ENCODE measurements around the gene ADAM23.
A peak's percentile ranks its signal among the peaks of the same experiment; 100 is the strongest.

Gene ADAM23

GRCh38 chr2:206512999-206513398 is 69.7 kb downstream of the ADAM23 start:
- no peak for DNase-seq

GRCh38 chr2:206515580-206515979 is 72.2 kb downstream of the ADAM23 start:
- DNase-seq: no peak

- no peak for DNase-seq
These were observed 75.7 kb downstream of the ADAM23 start for GRCh38 chr2:206518997-206519396.

GRCh38 chr2:206520450-206520849 is 77.1 kb downstream of the ADAM23 start:
- no peak for DNase-seq

DNA sequence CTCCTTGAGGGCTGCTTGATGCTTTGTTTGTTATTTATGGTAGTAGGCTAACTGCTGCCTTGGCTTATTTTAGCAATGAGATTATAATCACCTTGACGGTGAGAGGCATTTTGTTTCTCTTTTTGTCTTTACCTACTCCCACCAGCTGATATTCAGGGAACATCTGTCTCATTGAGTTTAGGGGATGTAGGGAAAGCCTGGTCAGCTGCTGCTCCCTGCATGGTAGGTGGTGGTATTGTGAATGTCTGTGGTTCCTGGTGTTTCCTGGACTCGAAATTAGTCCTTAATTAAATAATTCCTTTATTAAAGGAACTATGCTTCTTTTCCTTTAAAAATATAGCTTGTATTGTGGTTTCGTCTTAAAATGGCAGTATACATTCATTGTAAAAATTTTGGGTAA is 77.8 kb downstream of the ADAM23 start:
- DNase-seq: no peak

GRCh38 chr2:206521612-206522011 is 78.3 kb downstream of the ADAM23 start:
- no peak for DNase-seq

GRCh38 chr2:206526416-206526815 is 83.1 kb downstream of the ADAM23 start:
- DNase-seq: no peak

- DNase-seq: no peak
These were observed 83.8 kb downstream of the ADAM23 start for GRCh38 chr2:206527153-206527552.

DNA sequence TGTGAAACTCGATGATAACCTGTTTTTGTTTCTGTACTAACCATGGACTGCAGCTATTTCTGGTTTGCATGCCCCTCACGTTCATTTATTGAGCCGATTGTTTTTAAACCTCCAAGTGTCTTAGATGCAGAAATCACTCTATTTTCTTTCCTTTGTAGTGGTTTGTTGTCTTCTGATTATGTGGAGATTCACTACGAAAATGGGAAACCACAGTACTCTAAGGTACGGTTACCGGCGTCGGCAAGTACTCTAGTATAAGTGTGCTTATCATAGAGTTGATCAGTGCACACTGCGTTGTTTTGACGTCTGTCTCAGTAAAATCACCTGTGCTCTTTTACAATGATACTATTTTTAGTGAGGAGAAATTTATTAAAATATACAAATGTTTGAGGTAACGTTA is 87.4 kb downstream of the ADAM23 start:
- peak; percentile 5 for DNase-seq

DNA sequence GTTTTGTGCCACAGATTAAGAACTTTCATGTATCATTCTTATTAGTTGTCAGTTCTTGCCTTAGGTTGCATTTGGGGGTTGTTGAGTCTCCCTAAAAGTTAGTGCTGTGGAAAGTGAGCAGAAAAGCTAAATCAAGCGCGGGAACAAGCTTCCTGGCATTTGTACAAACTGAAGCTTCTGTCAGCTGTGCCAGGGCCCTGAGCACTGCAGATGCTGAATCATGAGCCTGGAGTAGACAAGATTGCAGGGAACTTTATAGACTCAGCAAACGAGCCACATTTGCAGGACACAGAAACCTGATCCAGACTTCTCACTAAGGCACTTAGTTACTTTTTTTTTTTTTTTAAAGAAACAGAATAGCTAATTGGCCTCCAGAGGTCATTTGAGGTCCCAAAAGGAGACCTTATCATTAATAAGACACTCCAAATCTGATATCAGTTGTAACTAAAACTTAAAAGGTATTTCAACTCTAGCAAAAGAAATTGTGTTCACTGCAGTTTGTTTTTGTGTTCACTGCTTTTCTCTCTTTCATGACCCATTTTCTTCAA is 88.7 kb downstream of the ADAM23 start:
- DNase-seq: no peak

DNA sequence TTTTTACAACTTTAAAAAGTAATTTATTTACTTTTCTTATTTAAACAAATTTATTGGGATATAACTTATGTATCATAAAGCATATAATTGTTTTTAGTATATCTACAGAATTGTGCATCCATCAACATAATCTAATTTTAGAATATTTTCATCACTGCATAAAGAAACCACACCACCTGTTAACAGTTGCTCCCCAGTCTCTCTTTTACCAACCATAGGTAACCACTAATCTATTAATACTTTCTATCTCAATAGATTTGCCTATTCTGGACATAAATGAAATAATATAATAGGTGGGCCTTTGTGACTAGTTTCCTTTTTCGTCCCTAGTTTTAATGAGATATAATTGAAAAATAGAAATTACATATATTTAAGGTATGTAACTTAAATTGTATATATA is 90.6 kb downstream of the ADAM23 start:
- no peak for DNase-seq

GRCh38 chr2:206535260-206535986 is 92.1 kb downstream of the ADAM23 start:
- DNase-seq: no peak

DNA sequence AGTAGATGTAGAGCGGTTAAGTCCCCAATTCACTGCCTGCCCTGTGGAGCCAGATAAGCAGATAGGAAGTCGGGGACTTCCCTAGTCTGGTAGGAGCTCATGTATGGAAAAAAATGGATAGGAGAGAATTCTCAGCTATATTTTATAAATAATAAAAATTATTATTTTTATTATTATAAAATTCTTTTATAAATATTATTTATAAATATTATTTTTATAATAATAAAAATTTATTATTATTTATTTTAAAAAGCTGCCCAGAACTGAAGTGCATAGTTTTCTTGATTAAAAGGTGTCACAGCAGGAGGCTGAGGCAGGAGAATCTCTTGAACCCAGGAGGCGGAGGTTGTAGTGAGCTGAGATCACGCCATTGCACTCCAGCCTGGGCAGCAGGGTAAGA is 97.4 kb downstream of the ADAM23 start:
- DNase-seq: no peak

DNA sequence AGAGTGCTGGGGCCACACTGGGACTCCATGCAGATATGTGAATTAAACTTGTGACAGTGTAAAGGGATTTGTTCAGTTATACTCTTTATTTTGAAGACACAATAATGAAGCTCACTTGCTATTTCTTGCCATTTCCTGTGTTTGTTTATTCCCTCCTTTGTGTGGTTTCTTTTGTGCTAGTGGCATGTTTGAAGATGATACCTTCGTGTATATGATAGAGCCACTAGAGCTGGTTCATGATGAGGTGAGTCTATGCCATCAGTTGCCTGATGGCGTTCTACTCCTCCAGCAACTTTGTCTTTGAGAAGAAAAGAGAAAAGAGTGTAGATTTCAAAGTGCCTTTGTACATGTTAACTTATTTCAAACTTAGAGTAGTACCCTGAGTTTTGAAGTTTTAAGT is 99.7 kb downstream of the ADAM23 start:
- no peak for DNase-seq

GRCh38 chr2:206548383-206548782 is 105.1 kb downstream of the ADAM23 start:
- no peak for DNase-seq

GRCh38 chr2:206555721-206556120 is 112.4 kb downstream of the ADAM23 start:
- no peak for DNase-seq

DNA sequence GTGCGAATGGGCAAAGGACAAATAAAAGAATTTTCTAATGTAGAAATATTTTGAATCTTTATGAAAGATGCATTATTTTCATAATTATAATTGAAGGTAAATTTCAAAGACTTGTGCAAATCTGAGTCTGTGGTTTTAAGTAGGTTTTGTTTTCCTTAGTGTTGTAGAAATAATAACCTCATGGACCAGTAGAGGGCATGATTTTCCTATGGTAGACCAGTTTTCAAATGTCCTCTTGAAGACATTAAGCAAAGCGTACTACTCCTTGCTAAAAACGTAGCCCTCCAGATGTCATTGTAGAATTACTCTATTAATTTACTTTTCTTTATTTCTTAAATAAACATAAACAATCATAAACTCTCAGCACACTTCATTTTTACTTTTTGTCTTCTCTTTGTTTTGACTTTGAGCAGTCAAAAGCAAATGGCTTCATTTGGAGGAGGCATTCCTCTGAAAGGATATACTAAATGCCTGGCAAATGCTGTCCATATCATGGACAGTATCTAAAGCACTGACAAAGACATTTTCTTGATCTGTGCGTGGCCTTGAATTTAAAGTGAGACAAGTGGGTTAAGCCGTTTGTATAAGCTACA is 113.1 kb downstream of the ADAM23 start:
- no peak for DNase-seq

DNA sequence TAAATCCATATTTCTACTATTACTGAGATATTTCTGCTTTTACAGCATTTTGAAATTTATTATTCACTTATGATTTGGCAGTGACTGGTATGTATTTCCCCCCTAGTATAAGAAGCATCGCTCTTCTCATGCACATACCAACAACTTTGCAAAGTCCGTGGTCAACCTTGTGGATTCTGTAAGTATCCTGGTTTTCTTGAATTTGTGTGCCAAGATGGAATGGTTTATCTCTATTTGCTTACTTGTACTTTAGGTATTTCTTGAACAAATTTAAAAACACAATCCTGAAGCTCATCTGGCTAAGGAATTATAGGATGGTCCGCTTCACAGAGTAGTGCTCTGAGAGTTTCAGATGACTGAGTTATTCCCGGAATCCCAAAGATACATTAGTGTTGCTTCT is 114.0 kb downstream of the ADAM23 start:
- DNase-seq: no peak

DNA sequence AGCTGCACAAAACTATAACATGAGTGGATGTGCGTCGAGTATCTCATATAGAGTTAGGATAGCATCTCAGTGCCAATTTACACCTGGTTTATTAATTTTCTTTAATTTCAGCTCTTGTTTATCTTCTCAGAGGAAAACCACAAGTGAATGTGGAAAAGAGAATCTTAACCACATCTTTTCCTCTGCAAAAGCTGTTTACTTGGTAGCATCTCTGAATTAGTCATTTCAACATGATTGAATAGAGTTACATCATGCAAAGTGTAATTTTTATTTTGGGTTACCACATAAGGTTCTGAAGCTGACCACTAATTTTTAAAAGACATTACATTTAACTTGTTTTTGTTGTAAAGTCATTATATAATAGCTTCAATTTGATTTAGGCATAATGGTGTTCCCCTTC is 115.2 kb downstream of the ADAM23 start:
- DNase-seq: no peak

GRCh38 chr2:206561962-206562361 is 118.6 kb downstream of the ADAM23 start:
- DNase-seq: no peak

DNA sequence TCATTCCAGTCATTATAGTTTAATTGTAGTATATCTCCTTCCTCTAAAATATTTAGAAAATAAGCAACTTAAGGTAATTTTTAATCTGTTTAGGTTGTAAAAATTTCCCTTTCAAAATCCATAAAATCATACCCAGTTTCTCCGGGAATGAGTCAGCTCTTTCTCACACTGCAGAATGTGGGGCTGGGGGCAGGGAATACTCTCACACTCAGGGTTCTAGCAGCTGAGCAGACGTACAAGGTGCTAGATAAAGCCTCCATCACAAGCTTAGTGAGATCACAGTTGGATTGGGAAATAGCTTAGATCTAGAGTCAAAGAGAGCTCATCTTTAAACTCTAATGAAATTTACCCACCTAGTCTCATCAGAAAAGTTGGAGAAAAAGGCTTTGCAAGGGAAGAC is 119.0 kb downstream of the ADAM23 start:
- DNase-seq: no peak

DNA sequence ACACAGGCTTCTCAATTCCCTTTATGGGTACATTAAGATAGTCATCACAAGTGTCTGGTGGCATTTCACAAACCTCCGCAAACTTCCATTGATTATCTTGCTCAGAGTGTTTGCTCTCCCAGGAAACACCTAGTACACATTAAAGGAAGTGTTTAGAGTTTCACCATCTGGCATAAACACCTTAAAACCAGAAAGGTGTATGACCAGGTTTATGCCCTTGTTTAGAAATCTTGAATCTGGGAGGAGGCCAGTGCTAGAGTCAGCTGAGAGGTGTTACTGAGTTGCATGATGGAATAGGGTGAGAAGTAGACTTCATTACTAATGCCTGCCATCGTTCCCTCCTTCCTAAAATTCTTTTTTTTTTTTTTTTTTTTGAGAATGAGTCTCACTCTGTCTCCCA is 120.0 kb downstream of the ADAM23 start:
- no peak for DNase-seq

- DNase-seq: no peak
These were observed 122.3 kb downstream of the ADAM23 start for GRCh38 chr2:206565666-206566065.

- no peak for DNase-seq
These were observed 126.1 kb downstream of the ADAM23 start for GRCh38 chr2:206569470-206569869.

DNA sequence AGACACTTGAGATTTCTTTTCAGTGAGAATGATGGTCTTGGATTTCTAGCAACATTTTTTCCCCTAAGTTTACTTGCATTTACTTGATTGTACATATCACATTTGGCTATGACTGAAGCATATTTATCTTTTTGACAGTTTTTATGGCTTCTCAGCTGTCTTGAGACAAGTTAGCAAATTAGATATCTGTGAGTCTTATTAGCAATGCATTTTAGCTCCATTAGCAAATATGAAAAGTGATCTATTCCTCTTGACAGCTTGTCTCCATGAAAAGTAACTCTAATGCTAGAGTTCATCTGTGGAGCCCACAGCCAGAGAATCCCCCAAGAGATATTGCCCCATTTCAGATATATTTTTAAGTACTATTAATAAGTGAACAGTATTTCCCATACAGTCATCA is 126.9 kb downstream of the ADAM23 start:
- no peak for DNase-seq

All from stimulated activated naive CD4-positive, alpha-beta T cell treated with Interleukin-2 at 50 U/mL for 16 hours (primary cell).